Activated naive CD8-positive, alpha-beta T cell treated with anti-CD3 and anti-CD28 coated beads for 36 hours (primary cell): ENCODE results near the gene NUDT17. TPM values are rescaled to one million over a fixed set of nuclear protein-coding genes. Genes with fewer than 3 reads are reported as not detected.
A peak's percentile ranks its signal among the peaks of the same experiment; 100 is the strongest.
"Not testable (repeated sequence)": the region's sequence is repeated elsewhere in the genome, so short reads cannot be mapped to it uniquely, and the experiment has no call there.

Experiments
- DNase-seq: peaks from one replicate; pipeline ENCODE4 v3.0.0; 2021
- H3K27ac Mint-ChIP-seq: one replicate; pipeline ENCODE4 v1.8.0; 2022; ENCODE audit warnings: mild to moderate bottlenecking, moderate library complexity, mixed read lengths
- H3K27me3 Mint-ChIP-seq: one replicate; pipeline ENCODE4 v1.8.0; 2022; ENCODE audit warnings: mild to moderate bottlenecking, mixed read lengths
- H3K36me3 Mint-ChIP-seq: one replicate; pipeline ENCODE4 v1.8.0; 2021; ENCODE audit warnings: mild to moderate bottlenecking, mixed read lengths
- H3K4me1 Mint-ChIP-seq: one replicate; pipeline ENCODE4 v1.8.0; 2021; ENCODE audit warnings: mixed read lengths
- H3K4me3 Mint-ChIP-seq: one replicate; pipeline ENCODE4 v1.8.0; 2022; ENCODE audit warnings: mild to moderate bottlenecking, moderate library complexity, mixed read lengths
- H3K9me3 Mint-ChIP-seq: one replicate; pipeline ENCODE4 v1.8.0; 2022; ENCODE audit warnings: mixed read lengths
- total RNA-seq, 2 experiments: library from RNA; stranded (reverse); gene quantifications; one replicate each; pipeline ENCODE4 v1.2.3, GENCODE V29; 2021

Gene NUDT17
- total RNA-seq, 2 experiments from 2014 or later: 3.6 to 3.8 TPM

DNA sequence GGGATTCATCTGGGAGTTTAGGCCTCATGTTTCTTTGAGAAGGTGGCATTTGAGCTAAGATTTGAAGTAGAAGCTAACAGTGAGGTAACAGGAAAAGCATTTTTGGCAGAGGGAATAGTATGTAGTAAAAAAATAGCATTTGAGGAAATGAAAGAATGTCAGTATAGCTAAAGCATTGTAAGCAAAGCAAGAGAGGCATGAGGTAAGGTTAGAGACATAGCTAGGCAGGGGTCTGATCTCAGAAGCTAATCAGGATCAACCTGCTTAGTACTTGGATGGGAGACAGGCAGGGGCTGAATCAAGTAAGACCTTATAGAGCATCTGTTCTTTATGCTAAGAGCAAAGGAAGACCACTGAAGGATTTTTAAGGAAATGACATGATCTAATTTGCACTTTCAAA is 17.5 kb upstream of the NUDT17 start:
- H3K4me3 Mint-ChIP-seq: peak overlapping the region; percentile 62
- H3K36me3 Mint-ChIP-seq: peaks cover 65% of the 10 kb centered on the region
- H3K27me3 Mint-ChIP-seq: no peaks in the 10 kb centered on the region
- no peaks in the 10 kb centered on the region for H3K9me3 Mint-ChIP-seq
- peaks cover 42% of the 10 kb centered on the region for H3K4me1 Mint-ChIP-seq
- no peak for DNase-seq
- peak overlapping the region; percentile 95 for H3K27ac Mint-ChIP-seq

- Mint-ChIP-seq H3K4me1 (peaks cover 42% of the 10 kb centered on the region), H3K9me3 (no peaks in the 10 kb centered on the region), H3K27me3 (no peaks in the 10 kb centered on the region), H3K4me3 (peak overlapping the region; percentile 62), H3K27ac (peak overlapping the region; percentile 95), H3K36me3 (peaks cover 70% of the 10 kb centered on the region)
- no peak for DNase-seq
These were observed 16.9 kb upstream of the NUDT17 start for GRCh38 chr1:145828367-145829026.

DNA sequence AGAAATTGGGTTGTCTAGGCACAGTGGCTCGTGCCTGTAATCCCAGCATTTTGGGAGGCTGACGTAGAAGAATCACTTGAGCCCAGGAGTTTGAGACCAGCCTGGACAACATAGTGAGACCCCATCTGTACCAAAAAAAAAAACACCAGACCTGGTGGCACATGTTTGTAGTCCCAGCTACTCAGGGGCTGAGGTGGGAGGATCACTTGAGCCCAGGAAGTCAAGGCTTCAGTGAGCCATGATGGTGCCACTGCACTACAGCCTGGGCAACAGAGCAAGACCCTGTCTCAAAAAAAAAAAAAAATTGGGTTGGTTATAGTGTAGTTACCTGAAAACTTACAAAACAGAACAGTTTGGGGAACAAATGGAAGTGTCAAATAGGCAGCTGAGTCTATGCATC is 14.6 kb upstream of the NUDT17 start:
- not testable (repeated sequence) for H3K4me3 Mint-ChIP-seq, H3K9me3 Mint-ChIP-seq, H3K27me3 Mint-ChIP-seq, DNase-seq
- peak overlapping the region; percentile 36 for H3K27ac Mint-ChIP-seq
- H3K4me1 Mint-ChIP-seq: peaks cover 35% of the 10 kb centered on the region
- peaks cover 60% of the 10 kb centered on the region for H3K36me3 Mint-ChIP-seq

GRCh38 chr1:145837656-145838055 is 7.8 kb upstream of the NUDT17 start:
- H3K27me3 Mint-ChIP-seq: no peaks in the 10 kb centered on the region
- peaks cover 7% of the 10 kb centered on the region for H3K4me1 Mint-ChIP-seq
- no peak for DNase-seq
- H3K9me3 Mint-ChIP-seq: no peaks in the 10 kb centered on the region
- H3K4me3 Mint-ChIP-seq: no peak overlapping the region
- H3K36me3 Mint-ChIP-seq: peaks cover 21% of the 10 kb centered on the region
- H3K27ac Mint-ChIP-seq: no peak overlapping the region

GRCh38 chr1:145843031-145843430 is 2.4 kb upstream of the NUDT17 start:
- H3K27ac Mint-ChIP-seq: no peak overlapping the region
- no peak overlapping the region for H3K4me3 Mint-ChIP-seq
- H3K9me3 Mint-ChIP-seq: no peaks in the 10 kb centered on the region
- H3K4me1 Mint-ChIP-seq: peaks cover 12% of the 10 kb centered on the region
- H3K36me3 Mint-ChIP-seq: peaks cover 6% of the 10 kb centered on the region
- H3K27me3 Mint-ChIP-seq: no peaks in the 10 kb centered on the region
- DNase-seq: no peak

GRCh38 chr1:145845144-145845513 is 301 bp upstream of the NUDT17 start:
- no peak overlapping the region for H3K27ac Mint-ChIP-seq
- no peaks in the 10 kb centered on the region for H3K9me3 Mint-ChIP-seq
- peaks cover 14% of the 10 kb centered on the region for H3K4me1 Mint-ChIP-seq
- no peak overlapping the region for H3K4me3 Mint-ChIP-seq
- no peaks in the 10 kb centered on the region for H3K27me3 Mint-ChIP-seq
- H3K36me3 Mint-ChIP-seq: no peaks in the 10 kb centered on the region
- no peak for DNase-seq

GRCh38 chr1:145846201-145846612 is 777 bp downstream of the NUDT17 start:
- Mint-ChIP-seq H3K27me3 (no peaks in the 10 kb centered on the region), H3K4me3 (no peak overlapping the region), H3K36me3 (peaks cover 3% of the 10 kb centered on the region), H3K4me1 (peaks cover 16% of the 10 kb centered on the region), H3K9me3 (no peaks in the 10 kb centered on the region), H3K27ac (peak overlapping the region; percentile 65)
- peak; percentile 23 for DNase-seq

DNA sequence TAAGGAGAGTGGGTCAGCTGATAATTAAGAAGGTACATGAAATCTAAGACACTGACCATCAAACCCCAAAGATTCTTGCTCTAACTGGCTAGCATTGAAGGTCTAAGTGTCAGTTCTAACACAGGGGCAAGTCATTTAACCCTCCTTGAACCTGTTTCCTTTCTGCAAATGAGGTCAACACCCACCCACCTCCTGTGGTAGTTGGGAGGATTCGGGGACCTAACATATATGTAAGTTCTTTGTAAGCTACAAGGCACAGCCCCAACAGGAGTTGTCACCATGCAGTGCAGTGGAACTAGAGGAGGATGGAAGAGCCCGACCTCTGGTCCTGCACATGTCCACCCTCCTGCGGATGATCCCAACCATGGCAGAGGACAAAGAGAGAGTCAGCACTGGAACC is 2.4 kb downstream of the NUDT17 start:
- no peak for DNase-seq
- H3K4me3 Mint-ChIP-seq: no peak overlapping the region
- H3K4me1 Mint-ChIP-seq: peaks cover 16% of the 10 kb centered on the region
- no peaks in the 10 kb centered on the region for H3K27me3 Mint-ChIP-seq
- H3K36me3 Mint-ChIP-seq: peaks cover 3% of the 10 kb centered on the region
- no peak overlapping the region for H3K27ac Mint-ChIP-seq
- H3K9me3 Mint-ChIP-seq: no peaks in the 10 kb centered on the region

DNA sequence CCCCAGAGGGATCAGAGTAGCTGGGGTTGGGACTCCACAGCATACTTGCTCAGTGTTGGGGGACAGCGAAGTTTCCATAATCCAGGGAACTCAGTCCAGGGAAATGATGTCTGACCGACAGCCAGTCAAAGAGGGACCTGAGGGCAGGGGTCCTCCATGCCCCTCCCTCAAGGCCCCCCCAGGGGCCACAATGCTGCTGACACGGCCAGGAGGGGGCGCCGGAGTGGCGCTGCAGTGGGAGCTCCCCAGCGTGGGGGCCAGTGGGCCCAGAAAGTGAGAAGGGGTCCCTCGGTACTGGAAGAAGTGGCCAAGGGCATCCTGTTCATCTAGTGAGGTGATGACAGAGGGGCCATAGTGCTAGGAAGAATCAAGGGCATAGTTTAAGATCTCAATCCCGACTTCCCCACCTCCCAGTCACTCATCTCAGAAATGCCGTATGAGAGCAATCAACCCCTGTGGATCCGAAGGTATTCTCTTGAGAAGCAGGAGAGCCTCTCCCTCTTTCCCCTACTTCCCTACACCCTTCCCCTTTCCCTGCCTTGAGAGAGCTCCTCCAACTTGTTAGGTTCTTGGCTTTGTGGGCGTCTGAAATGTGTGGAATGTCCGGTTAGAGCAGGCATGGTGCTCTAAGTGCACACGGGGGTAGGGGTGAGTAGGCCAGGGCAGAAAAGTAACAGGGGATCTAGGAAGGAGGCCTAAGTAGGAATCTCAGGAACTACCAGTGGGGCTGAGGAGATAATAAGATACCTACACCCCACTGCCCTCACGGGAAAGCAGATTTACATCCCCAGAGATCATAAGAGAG is 4.1 kb downstream of the NUDT17 start:
- H3K4me1 Mint-ChIP-seq: peaks cover 16% of the 10 kb centered on the region
- peaks cover 3% of the 10 kb centered on the region for H3K36me3 Mint-ChIP-seq
- no peaks in the 10 kb centered on the region for H3K27me3 Mint-ChIP-seq
- no peak overlapping the region for H3K27ac Mint-ChIP-seq
- no peak for DNase-seq
- no peak overlapping the region for H3K4me3 Mint-ChIP-seq
- H3K9me3 Mint-ChIP-seq: no peaks in the 10 kb centered on the region

GRCh38 chr1:145855426-145855948 is 10.1 kb downstream of the NUDT17 start:
- H3K27ac Mint-ChIP-seq: no peak overlapping the region
- H3K9me3 Mint-ChIP-seq: peaks cover 3% of the 10 kb centered on the region
- peaks cover 11% of the 10 kb centered on the region for H3K4me1 Mint-ChIP-seq
- H3K36me3 Mint-ChIP-seq: peaks cover 8% of the 10 kb centered on the region
- no peaks in the 10 kb centered on the region for H3K27me3 Mint-ChIP-seq
- DNase-seq: no peak
- H3K4me3 Mint-ChIP-seq: no peak overlapping the region

- H3K27me3 Mint-ChIP-seq: no peaks in the 10 kb centered on the region
- DNase-seq: no peak
- H3K9me3 Mint-ChIP-seq: peaks cover 3% of the 10 kb centered on the region
- H3K4me1 Mint-ChIP-seq: peaks cover 11% of the 10 kb centered on the region
- H3K36me3 Mint-ChIP-seq: peaks cover 5% of the 10 kb centered on the region
- H3K27ac Mint-ChIP-seq: no peak overlapping the region
- H3K4me3 Mint-ChIP-seq: no peak overlapping the region
These were observed 11.7 kb downstream of the NUDT17 start for GRCh38 chr1:145857170-145857569.

DNA sequence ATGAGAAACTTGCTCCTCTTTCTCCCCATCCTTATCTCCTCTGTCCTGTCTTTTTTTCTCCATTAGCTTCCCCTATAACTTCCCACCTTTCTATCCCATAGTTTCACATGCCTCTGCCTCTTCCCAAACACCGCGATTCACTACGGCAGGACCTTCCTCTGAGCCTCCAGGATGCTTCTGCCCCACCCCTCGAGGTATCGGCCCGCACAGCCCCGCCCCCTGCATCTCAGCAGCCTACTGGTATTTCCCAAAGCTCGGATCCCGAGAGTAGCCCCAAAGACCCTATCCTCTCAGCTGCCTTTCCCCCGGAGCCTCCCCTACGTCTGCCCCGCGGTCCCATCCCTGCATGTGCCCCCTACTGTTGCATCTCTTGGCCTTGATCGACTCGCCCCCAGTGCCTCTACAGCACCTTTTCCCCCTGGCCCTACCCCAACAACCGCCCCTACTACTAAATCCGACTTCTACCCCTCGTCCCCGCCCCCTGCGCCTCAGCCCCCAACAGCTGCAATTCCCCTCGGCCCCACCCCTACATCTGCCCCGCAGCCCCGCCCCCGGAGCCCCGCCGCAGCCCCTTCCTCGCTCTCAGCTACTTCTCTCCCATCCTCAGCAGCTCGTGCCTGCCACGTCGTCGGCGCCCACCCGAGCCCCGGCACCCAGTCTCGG is 12.9 kb downstream of the NUDT17 start:
- peak overlapping the region; percentile 89 for H3K27ac Mint-ChIP-seq
- H3K27me3 Mint-ChIP-seq: no peaks in the 10 kb centered on the region
- DNase-seq: peak; percentile 71
- peaks cover 11% of the 10 kb centered on the region for H3K4me1 Mint-ChIP-seq
- H3K36me3 Mint-ChIP-seq: peaks cover 5% of the 10 kb centered on the region
- H3K9me3 Mint-ChIP-seq: peaks cover 3% of the 10 kb centered on the region
- H3K4me3 Mint-ChIP-seq: peak overlapping the region; percentile 90

- peaks cover 5% of the 10 kb centered on the region for H3K36me3 Mint-ChIP-seq
- peaks cover 3% of the 10 kb centered on the region for H3K9me3 Mint-ChIP-seq
- H3K4me1 Mint-ChIP-seq: peaks cover 11% of the 10 kb centered on the region
- DNase-seq: peak; percentile 92
- peak within 1 kb of the TSS; percentile 90 for H3K4me3 Mint-ChIP-seq
- no peaks in the 10 kb centered on the region for H3K27me3 Mint-ChIP-seq
- peak within 1 kb of the TSS; percentile 89 for H3K27ac Mint-ChIP-seq
These were observed 13.6 kb downstream of the NUDT17 start, which contains the start of gene PIAS3 for GRCh38 chr1:145858901-145859490. Gene PIAS3 (minus strand): TSS chr1:145859081. CDS start chr1:145858990, 91 bp downstream.

DNA sequence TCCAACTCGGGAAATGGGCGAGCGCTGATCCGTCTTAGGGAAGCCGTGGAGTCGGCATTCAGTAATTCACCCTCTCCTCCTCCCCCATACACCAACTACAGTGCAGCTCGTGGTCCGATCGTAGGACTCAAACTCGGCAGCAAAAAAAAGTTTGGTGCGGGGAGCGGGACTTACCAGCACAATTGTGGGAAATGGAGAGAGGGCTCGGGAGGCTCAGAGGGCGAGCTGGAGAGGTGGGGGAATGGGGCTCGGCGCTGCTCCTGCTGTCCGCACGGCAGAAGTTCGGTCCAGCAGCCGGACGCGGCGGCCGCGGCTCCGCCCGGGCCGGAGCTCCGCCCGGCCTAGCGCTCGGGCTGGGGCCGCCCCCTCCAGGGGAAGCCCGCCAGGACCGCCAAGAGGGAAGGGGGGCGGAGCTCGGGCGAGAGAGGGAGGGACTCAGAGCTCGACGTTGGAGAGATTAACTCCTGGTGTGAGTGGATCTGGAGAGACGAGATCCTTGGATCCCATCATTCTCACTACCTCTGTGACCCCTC is 14.1 kb downstream of the NUDT17 start:
- Mint-ChIP-seq H3K36me3 (peaks cover 5% of the 10 kb centered on the region), H3K27me3 (no peaks in the 10 kb centered on the region), H3K4me1 (peaks cover 11% of the 10 kb centered on the region), H3K27ac (peak overlapping the region; percentile 89), H3K9me3 (peaks cover 3% of the 10 kb centered on the region), H3K4me3 (peak overlapping the region; percentile 90)
- DNase-seq: peak; percentile 85
